ENCODE measurements around the gene PFKFB2. TPM values are rescaled to one million over a fixed set of nuclear protein-coding genes. Genes with fewer than 3 reads are reported as not detected.
A peak's percentile ranks its signal among the peaks of the same experiment; 100 is the strongest.

The PFKFB2 gene
- polyA plus RNA-seq, 3 donors: 2.1 to 6.9 (median 2.3) TPM

- no peaks in the 10 kb centered on the region for H3K79me2 ChIP-seq (ENCODE audit: insufficient read depth, low read length)
- H3K4me3 ChIP-seq (replicated peaks in 1 of 3; ENCODE audit: low read depth in 2 of 3, low read length in 3 of 3): no peak overlapping the region
- H2AFZ ChIP-seq (ENCODE audit: insufficient read depth, low read depth, low read length, poor library complexity, severe bottlenecking): no peak overlapping the region
- TF ChIP-seq CTCF (IDR thresholded peaks at IDR 0.05): no peak
- Mint-ChIP-seq H3K4me1 (peaks cover 26% of the 10 kb centered on the region), H3K4me3 (no peak overlapping the region), H3K36me3 (peaks cover 53 to 78% of the 10 kb centered on the region in 2 donors), H3K27me3 (ENCODE audit: low read depth in 3 of 3) (peaks cover 0 to 7% (median 0%) of the 10 kb centered on the region in 3 donors), H3K9me3 (peaks cover 0 to 2% (median 0%) of the 10 kb centered on the region in 7 donors), H3K27ac (peak overlapping the region in 2 of 7 donors; percentile 22)
- H3K4me1 ChIP-seq (ENCODE audit: control insufficient read depth in 1 of 2, insufficient read depth in 2 of 2, low read length in 2 of 2): peaks cover 11 to 33% of the 10 kb centered on the region in 2 donors
- H3K9me3 ChIP-seq (replicated peaks in 1 of 2; ENCODE audit: control insufficient read depth in 1 of 2, insufficient read depth in 1 of 2, low read length in 2 of 2): no peaks in the 10 kb centered on the region
- H3K4me2 ChIP-seq (replicated peaks; ENCODE audit: extremely low read depth, low read length, poor library complexity, severe bottlenecking): no peak overlapping the region
- peaks cover 26 to 42% of the 10 kb centered on the region in 2 donors for H3K36me3 ChIP-seq (replicated peaks in 1 of 2; ENCODE audit: control insufficient read depth in 1 of 2, insufficient read depth in 2 of 2, low read length in 2 of 2)
- no peak for DNase-seq
- no peaks in the 10 kb centered on the region for H3K27me3 ChIP-seq (ENCODE audit: control insufficient read depth in 2 of 2, insufficient read depth in 2 of 2, low read length in 2 of 2)
- no peaks in the 10 kb centered on the region for H4K20me1 ChIP-seq (ENCODE audit: insufficient read depth, low read length)
- H3K27ac ChIP-seq (ENCODE audit: low read depth in 1 of 2, low read length in 2 of 2): peak overlapping the region in 1 of 2 donors; percentile 25
- no peak overlapping the region for H3K9ac ChIP-seq (ENCODE audit: insufficient read depth, low read length, poor library complexity, severe bottlenecking)
- WGBS (ENCODE audit: insufficient coverage): 94% methylated on average over 4 of the region's 5 CpGs
- intact Hi-C loops (cut with micrococcal nuclease): no loop called here
These were observed 16.9 kb downstream of the PFKFB2 start for GRCh38 chr1:207069858-207070506.

- H2AFZ ChIP-seq (ENCODE audit: insufficient read depth, low read depth, low read length, poor library complexity, severe bottlenecking): no peak overlapping the region
- Mint-ChIP-seq H3K27me3 (ENCODE audit: low read depth in 3 of 3) (peaks cover 0 to 7% (median 0%) of the 10 kb centered on the region in 3 donors), H3K9me3 (peaks cover 0 to 2% (median 0%) of the 10 kb centered on the region in 7 donors), H3K4me1 (peaks cover 26% of the 10 kb centered on the region), H3K27ac (peak overlapping the region in 5 of 7 donors; percentile 17 to 87 (median 63)), H3K36me3 (peaks cover 46 to 75% of the 10 kb centered on the region in 2 donors), H3K4me3 (no peak overlapping the region)
- peak in 2 of 3 donors; percentile 15 to 22 for DNase-seq
- H4K20me1 ChIP-seq (ENCODE audit: insufficient read depth, low read length): no peaks in the 10 kb centered on the region
- intact Hi-C loops (cut with micrococcal nuclease): no loop called here
- no peak overlapping the region for H3K4me2 ChIP-seq (replicated peaks; ENCODE audit: extremely low read depth, low read length, poor library complexity, severe bottlenecking)
- no peak overlapping the region for H3K4me3 ChIP-seq (replicated peaks in 1 of 3; ENCODE audit: low read depth in 2 of 3, low read length in 3 of 3)
- 75% methylated on average over 2 of the region's 4 CpGs for WGBS (ENCODE audit: insufficient coverage)
- no peak overlapping the region for H3K9ac ChIP-seq (ENCODE audit: insufficient read depth, low read length, poor library complexity, severe bottlenecking)
- TF ChIP-seq CTCF (IDR thresholded peaks at IDR 0.05): no peak
- H3K4me1 ChIP-seq (ENCODE audit: control insufficient read depth in 1 of 2, insufficient read depth in 2 of 2, low read length in 2 of 2): peaks cover 11 to 33% of the 10 kb centered on the region in 2 donors
- no peaks in the 10 kb centered on the region for H3K9me3 ChIP-seq (replicated peaks in 1 of 2; ENCODE audit: control insufficient read depth in 1 of 2, insufficient read depth in 1 of 2, low read length in 2 of 2)
- H3K27ac ChIP-seq (ENCODE audit: low read depth in 1 of 2, low read length in 2 of 2): no peak overlapping the region
- peaks cover 23 to 42% of the 10 kb centered on the region in 2 donors for H3K36me3 ChIP-seq (replicated peaks in 1 of 2; ENCODE audit: control insufficient read depth in 1 of 2, insufficient read depth in 2 of 2, low read length in 2 of 2)
- no peaks in the 10 kb centered on the region for H3K79me2 ChIP-seq (ENCODE audit: insufficient read depth, low read length)
- no peaks in the 10 kb centered on the region for H3K27me3 ChIP-seq (ENCODE audit: control insufficient read depth in 2 of 2, insufficient read depth in 2 of 2, low read length in 2 of 2)
These were observed 17.7 kb downstream of the PFKFB2 start for GRCh38 chr1:207070811-207071210.
